Stomach (tissue), 9 donors: ENCODE results near the gene TRIM24. TPM values are rescaled to one million over a fixed set of nuclear protein-coding genes. Genes with fewer than 3 reads are reported as not detected.

Source experiments
- DNase-seq, 2 donors: peaks; one replicate each; pipeline versions ENCODE4 v3.0.0 to v3.0.0-alpha.2; 2013 to 2019
- H3K27ac ChIP-seq, 5 donors: fragments of 200-600 bp in 4 of 5; sonication (generic) in 4 of 5; one replicate each; pipeline ENCODE4 v1.5.1; 2013 to 2019; ENCODE audit warnings: mild to moderate bottlenecking in 1 of 5, moderate library complexity in 1 of 5
- H3K27me3 ChIP-seq, 3 donors: fragments of 200-600 bp; sonication (generic); one replicate each; pipeline ENCODE4 v1.5.1; 2017 to 2019; ENCODE audit warnings: mixed run types in 1 of 3
- H3K36me3 ChIP-seq, 4 donors: fragments of 200-600 bp; sonication (generic); 1 replicate in 3 of 4; 2 replicates in 1 of 4; pipeline ENCODE4 v1.5.1; 2016 to 2019
- H3K4me1 ChIP-seq, 4 donors: fragments of 200-600 bp; sonication (generic); one replicate each; pipeline ENCODE4 v1.5.1; 2016 to 2019
- H3K4me3 ChIP-seq, 4 donors: fragments of 200-600 bp; sonication (generic) in 3 of 4; one replicate each; pipeline ENCODE4 v1.5.1; 2016 to 2019; ENCODE audit warnings: mild to moderate bottlenecking in 1 of 4
- H3K9me3 ChIP-seq, 4 donors: fragments of 200-600 bp; sonication (generic); one replicate each; pipeline ENCODE4 v1.5.1; 2016 to 2019
- CTCF ChIP-seq, 7 experiments: fragments of 450-650 bp in 4 of 7; fragments of 200-600 bp in 3 of 7; sonication (generic) in 3 of 7; IDR thresholded peaks; one replicate each; pipeline ENCODE4 v1.5.1; 2016 to 2019; ENCODE audit warnings: antibody characterized with exemption in 7 of 7, control low read depth in 2 of 7, mild to moderate bottlenecking in 1 of 7
- EP300 ChIP-seq: sonication (generic); formaldehyde crosslinking; IDR thresholded peaks from one replicate; pipeline ENCODE4 v1.6.1; 2017; ENCODE audit warnings: antibody characterized with exemption
- POLR2A ChIP-seq, 4 donors: fragments of 450-650 bp; IDR thresholded peaks; one replicate each; pipeline ENCODE4 v1.6.1; 2016; ENCODE audit warnings: antibody characterized with exemption in 4 of 4, control low read depth in 2 of 4, mild to moderate bottlenecking in 1 of 4, moderate library complexity in 1 of 4
- POLR2AphosphoS5 ChIP-seq, 3 donors: sonication (generic); formaldehyde crosslinking; IDR thresholded peaks; one replicate each; pipeline ENCODE4 v1.6.1; 2016; ENCODE audit warnings: antibody characterized with exemption in 3 of 3
- WGBS, 5 donors: extraction: QIAGEN DNeasy Blood & Tissue Kit in 3 of 5; methylation state at CpG; one replicate each; pipeline versions ENCODE4 v1.1.5 to v1.1.7; 2013 to 2018; 5-methylcytosine and 5-hydroxymethylcytosine counted together
- intact Hi-C: fragments of 100-400 bp; cut with DNase I; formaldehyde crosslinking; loops from one replicate; pipeline ENCODE4 v1.15.1; 2023; ENCODE audit warnings: low total_unique reads
- polyA plus RNA-seq, 3 donors: library from polyadenylated mRNA; stranded (reverse); fragments of 200-250 nt; gene quantifications; one replicate each; pipeline ENCODE4 v1.2.3, GENCODE V29; 2013
- total RNA-seq, 5 donors: library from RNA; depleted of rRNA; stranded (reverse); fragments of >200 nt; gene quantifications; one replicate each; pipeline versions ENCODE4 v1.1.0 to v1.2.3, GENCODE V29; 2014 to 2016
- donor health status: healthy with polysubstance abuse.
- donor health status: Bipolar disorder and iron deficiency.
- donor health status: healthy.

TRIM24 gene
- total and polyA plus RNA-seq, 8 donors: 5.5 to 32.0 (median 11.9) TPM

- WGBS, 5 donors: 97 to 99% (median 97%) methylated on average over 4 of the region's 4 CpGs
- peaks cover 21 to 99% (median 89%) of the 10 kb centered on the region in 4 donors for H3K36me3 ChIP-seq
- H3K4me1 ChIP-seq: no peaks in the 10 kb centered on the region
- H3K9me3 ChIP-seq: peaks cover 6 to 15% (median 8%) of the 10 kb centered on the region in 4 donors
- intact Hi-C loops: no loop called here
- no peak for TF ChIP-seq POLR2AphosphoS5 (IDR thresholded peaks at IDR 0.05)
- TF ChIP-seq EP300: no peak
- TF ChIP-seq CTCF (IDR thresholded peaks at IDR 0.05): no peak
- no peak for TF ChIP-seq POLR2A (IDR thresholded peaks at IDR 0.05)
- no peak overlapping the region for H3K27ac ChIP-seq
- H3K4me3 ChIP-seq: no peak overlapping the region
- DNase-seq: no peak
- no peaks in the 10 kb centered on the region for H3K27me3 ChIP-seq
Observed at GRCh38 chr7:138570715-138571114, 110.7 kb downstream of the TRIM24 start.

GRCh38 chr7:138573741-138574140 is 113.7 kb downstream of the TRIM24 start:
- Histone ChIP-seq H3K27me3 (no peaks in the 10 kb centered on the region), H3K4me1 (no peaks in the 10 kb centered on the region), H3K4me3 (no peak overlapping the region), H3K36me3 (peaks cover 18 to 98% (median 87%) of the 10 kb centered on the region in 4 donors), H3K27ac (no peak overlapping the region), H3K9me3 (no peaks in the 10 kb centered on the region)
- TF ChIP-seq EP300 (no peak), CTCF (IDR thresholded peaks at IDR 0.05) (no peak), POLR2A (IDR thresholded peaks at IDR 0.05) (no peak), POLR2AphosphoS5 (IDR thresholded peaks at IDR 0.05) (no peak)
- DNase-seq: no peak
- intact Hi-C loops: no loop called here
- 64 to 92% (median 82%) methylated on average over 4 of the region's 4 CpGs for WGBS, 5 donors

DNA sequence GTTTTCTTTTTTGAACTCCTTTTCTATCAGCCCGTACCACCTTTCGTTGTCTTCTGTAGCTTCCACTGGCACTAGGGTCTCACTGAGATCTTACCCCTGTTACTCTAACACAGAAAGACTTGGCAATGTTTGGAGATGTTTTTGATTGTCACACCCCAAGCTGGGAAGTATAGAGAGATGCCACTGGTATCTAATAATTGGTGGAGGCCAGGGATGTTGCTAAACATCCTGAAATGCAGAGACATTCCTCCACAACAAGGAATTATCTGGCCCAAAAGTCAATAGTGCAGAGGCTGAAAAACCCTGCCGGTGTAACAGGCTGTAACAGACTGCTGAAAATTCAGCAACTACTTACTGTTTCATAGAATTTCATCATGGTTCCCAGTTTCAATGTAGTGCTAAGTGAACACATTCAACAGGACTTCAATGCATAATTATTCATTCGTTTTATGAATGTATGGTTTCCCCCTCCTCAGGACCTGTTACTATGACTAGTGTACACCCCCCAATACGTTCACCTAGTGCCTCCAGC is 115.9 kb downstream of the TRIM24 start:
- WGBS, 5 donors: 88 to 99% (median 93%) methylated on average over 5 of the region's 5 CpGs
- H3K4me1 ChIP-seq: no peaks in the 10 kb centered on the region
- no peaks in the 10 kb centered on the region for H3K27me3 ChIP-seq
- intact Hi-C loops: no loop called here
- H3K27ac ChIP-seq: no peak overlapping the region
- H3K9me3 ChIP-seq: no peaks in the 10 kb centered on the region
- DNase-seq: no peak
- H3K36me3 ChIP-seq: peaks cover 22 to 98% (median 86%) of the 10 kb centered on the region in 4 donors
- no peak for TF ChIP-seq EP300
- TF ChIP-seq CTCF (IDR thresholded peaks at IDR 0.05): no peak
- no peak overlapping the region for H3K4me3 ChIP-seq

GRCh38 chr7:138579136-138579535 is 119.1 kb downstream of the TRIM24 start:
- no peak for DNase-seq
- no peak overlapping the region for H3K4me3 ChIP-seq
- TF ChIP-seq CTCF (IDR thresholded peaks at IDR 0.05): no peak
- TF ChIP-seq POLR2A (IDR thresholded peaks at IDR 0.05): no peak
- TF ChIP-seq POLR2AphosphoS5 (IDR thresholded peaks at IDR 0.05): no peak
- TF ChIP-seq EP300: no peak
- no peak overlapping the region for H3K27ac ChIP-seq
- WGBS, 5 donors: 86 to 97% (median 94%) methylated on average over 1 of the region's 1 CpG
- H3K9me3 ChIP-seq: no peaks in the 10 kb centered on the region
- no peaks in the 10 kb centered on the region for H3K27me3 ChIP-seq
- peaks cover 26 to 97% (median 87%) of the 10 kb centered on the region in 4 donors for H3K36me3 ChIP-seq
- intact Hi-C loops: no loop called here
- H3K4me1 ChIP-seq: no peaks in the 10 kb centered on the region
